Breast epithelium (tissue), 3 donors: ENCODE measurements around the gene SGTB.

Source experiments
- POLR2A ChIP-seq: fragments of 450-650 bp; IDR thresholded peaks from one replicate; pipeline ENCODE4 v1.6.1; 2016; ENCODE audit warnings: antibody characterized with exemption, mild to moderate bottlenecking, moderate library complexity
- POLR2AphosphoS5 ChIP-seq, 3 donors: sonication (generic); formaldehyde crosslinking; IDR thresholded peaks; one replicate each; pipeline ENCODE4 v1.6.1; 2017; ENCODE audit warnings: antibody characterized with exemption in 3 of 3
- TF ChIP-seq, protein P1 (sequence below), 3 donors: fragments of 450-650 bp; IDR thresholded peaks; one replicate each; pipeline ENCODE4 v1.5.1; 2016 to 2017; ENCODE audit warnings: antibody characterized with exemption in 3 of 3, mild to moderate bottlenecking in 3 of 3, moderate library complexity in 3 of 3

DNA sequence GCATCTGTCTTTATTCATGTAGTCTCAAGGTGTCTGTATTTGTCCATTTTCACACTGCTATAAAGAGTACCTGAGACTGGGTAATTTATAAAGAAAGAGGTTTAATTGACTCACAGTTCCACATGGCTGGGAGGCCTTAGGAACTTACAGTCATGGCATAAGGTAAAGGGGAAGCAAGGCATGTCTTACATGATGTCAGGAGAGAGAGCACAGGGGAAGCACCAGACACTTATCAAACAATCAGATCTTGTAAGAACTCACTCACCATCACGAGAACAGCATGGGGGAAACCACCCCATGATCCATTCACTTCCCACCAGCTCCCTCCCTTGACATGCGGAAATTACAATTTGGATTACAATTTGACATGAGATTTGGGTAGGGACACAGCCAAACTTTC, 44.3 kb upstream of the SGTB start:
- TF ChIP-seq, protein P1, sequence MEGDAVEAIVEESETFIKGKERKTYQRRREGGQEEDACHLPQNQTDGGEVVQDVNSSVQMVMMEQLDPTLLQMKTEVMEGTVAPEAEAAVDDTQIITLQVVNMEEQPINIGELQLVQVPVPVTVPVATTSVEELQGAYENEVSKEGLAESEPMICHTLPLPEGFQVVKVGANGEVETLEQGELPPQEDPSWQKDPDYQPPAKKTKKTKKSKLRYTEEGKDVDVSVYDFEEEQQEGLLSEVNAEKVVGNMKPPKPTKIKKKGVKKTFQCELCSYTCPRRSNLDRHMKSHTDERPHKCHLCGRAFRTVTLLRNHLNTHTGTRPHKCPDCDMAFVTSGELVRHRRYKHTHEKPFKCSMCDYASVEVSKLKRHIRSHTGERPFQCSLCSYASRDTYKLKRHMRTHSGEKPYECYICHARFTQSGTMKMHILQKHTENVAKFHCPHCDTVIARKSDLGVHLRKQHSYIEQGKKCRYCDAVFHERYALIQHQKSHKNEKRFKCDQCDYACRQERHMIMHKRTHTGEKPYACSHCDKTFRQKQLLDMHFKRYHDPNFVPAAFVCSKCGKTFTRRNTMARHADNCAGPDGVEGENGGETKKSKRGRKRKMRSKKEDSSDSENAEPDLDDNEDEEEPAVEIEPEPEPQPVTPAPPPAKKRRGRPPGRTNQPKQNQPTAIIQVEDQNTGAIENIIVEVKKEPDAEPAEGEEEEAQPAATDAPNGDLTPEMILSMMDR (IDR thresholded peaks at IDR 0.05): no peak
- TF ChIP-seq POLR2A (no peak), POLR2AphosphoS5 (IDR thresholded peaks at IDR 0.05) (no peak)
